Activated CD4-positive, alpha-beta T cell treated with anti-CD3 and anti-CD28 coated beads for 36 hours (primary cell): ENCODE results near the gene KLF5. TPM values are rescaled to one million over a fixed set of nuclear protein-coding genes. Genes with fewer than 3 reads are reported as not detected.
"Not testable (repeated sequence)": the region's sequence is repeated elsewhere in the genome, so short reads cannot be mapped to it uniquely, and the experiment has no call there.

Source experiments
- ATAC-seq: fragments of 200-7000 bp; cut with Tn5 transposase; one replicate; pipeline ENCODE4 v1.10.0; 2021; ENCODE audit warnings: mild to moderate bottlenecking, moderate library complexity
- CTCF ChIA-PET: fragments of 350-600 bp; sonication (Branson Sonifier 250); formaldehyde crosslinking; loops from one replicate; lab custom pipeline; 2021; ENCODE audit warnings: antibody characterized with exemption; lab: Charles Lee
- POLR2A ChIA-PET: fragments of 350-600 bp; sonication (Branson Sonifier 250); formaldehyde crosslinking; loops from one replicate; lab custom pipeline; 2021; ENCODE audit warnings: antibody characterized with exemption, inconsistent platforms; lab: Charles Lee
- DNase-seq: peaks from one replicate; pipeline ENCODE4 v3.0.0-alpha.2; 2020
- H3K27ac Mint-ChIP-seq: one replicate; pipeline ENCODE4 v1.8.0; 2021; ENCODE audit warnings: mixed read lengths
- H3K27me3 Mint-ChIP-seq: one replicate; pipeline ENCODE4 v1.8.0; 2021; ENCODE audit warnings: mixed read lengths
- H3K36me3 Mint-ChIP-seq: one replicate; pipeline ENCODE4 v1.8.0; 2021; ENCODE audit warnings: low read depth, mixed read lengths
- H3K4me1 Mint-ChIP-seq: one replicate; pipeline ENCODE4 v1.8.0; 2021; ENCODE audit warnings: mixed read lengths
- H3K4me3 Mint-ChIP-seq: one replicate; pipeline ENCODE4 v1.8.0; 2021; ENCODE audit warnings: mild to moderate bottlenecking, moderate library complexity, mixed read lengths
- H3K9me3 Mint-ChIP-seq: one replicate; pipeline ENCODE4 v1.8.0; 2021; ENCODE audit warnings: low read depth, mixed read lengths
- intact Hi-C, 2 experiments: fragments of 100-400 bp; cut with DNase I in 1 of 2; cut with micrococcal nuclease in 1 of 2; formaldehyde crosslinking; loops; one replicate each; pipeline versions ENCODE4 v1.14.2 to v1.15.1; 2022 to 2024; cut with DNase I, micrococcal nuclease
- total RNA-seq, 2 experiments: library from RNA; stranded (reverse); gene quantifications; one replicate each; pipeline ENCODE4 v1.2.3, GENCODE V29; 2021

KLF5 gene
- total RNA-seq, 2 experiments from 2014 or later: 2.3 to 4.6 TPM

DNA sequence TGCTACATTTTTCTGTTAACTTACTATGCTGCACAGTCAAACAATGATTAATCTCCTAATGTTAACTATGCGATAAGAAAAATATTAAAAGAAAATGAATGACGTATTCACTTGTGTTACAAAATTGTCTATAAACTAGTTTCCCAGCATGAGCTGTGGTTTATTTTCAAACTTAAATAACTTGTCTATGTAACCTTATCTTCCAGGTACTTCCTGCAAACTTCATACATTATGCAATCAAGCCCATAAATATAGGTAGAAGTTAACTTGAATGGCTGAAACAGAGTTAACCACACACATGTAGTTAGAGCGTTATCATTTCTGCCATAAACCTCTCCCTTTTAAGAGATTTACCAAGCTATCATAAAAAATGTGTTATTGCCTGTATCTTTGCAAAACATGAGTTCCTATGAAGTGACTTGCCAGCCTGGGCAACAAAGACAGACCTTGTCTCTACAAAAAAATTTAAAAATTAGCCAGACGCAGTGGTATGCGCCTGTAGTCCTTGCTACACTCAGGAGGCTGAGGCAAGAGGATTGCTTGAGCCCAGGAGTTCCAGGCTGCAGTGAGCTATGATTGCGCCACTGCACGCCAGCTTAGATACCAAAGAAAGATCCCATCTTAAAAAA is 17.7 kb upstream of the KLF5 start:
- ChIA-PET POLR2A (no interaction called here), CTCF (interaction anchor here (0.6 to 0.7 kb wide), 2 partner anchors 118 to 179 kb away, joined by 3 read pairs; no protein-coding TSS in a partner anchor)
- no peaks in the 10 kb centered on the region for H3K36me3 Mint-ChIP-seq
- no peaks in the 10 kb centered on the region for H3K9me3 Mint-ChIP-seq
- H3K4me1 Mint-ChIP-seq: no peaks in the 10 kb centered on the region
- ATAC-seq (no peak), DNase-seq (no peak)
- H3K27me3 Mint-ChIP-seq: no peaks in the 10 kb centered on the region
- no peak overlapping the region for H3K27ac Mint-ChIP-seq
- no peak overlapping the region for H3K4me3 Mint-ChIP-seq
- intact Hi-C loops: no loop called here

DNA sequence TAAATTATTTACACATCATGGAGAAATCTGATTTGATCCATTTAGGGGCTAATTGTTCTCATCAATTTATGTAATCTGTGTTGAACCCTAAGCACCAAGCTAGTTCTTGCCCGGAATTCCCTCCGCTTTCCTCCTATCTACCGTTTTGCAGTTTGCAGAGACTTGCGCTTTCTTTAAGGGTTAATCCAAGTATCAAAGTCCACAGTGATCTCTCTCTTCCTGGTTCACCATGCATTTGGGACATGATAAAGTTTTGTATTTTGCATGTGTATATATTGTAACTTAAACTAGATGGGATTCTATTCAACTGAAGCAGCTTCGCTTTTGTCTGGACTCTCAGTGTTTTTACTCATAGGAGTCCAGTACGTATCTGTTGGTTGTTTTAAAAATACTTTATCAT is 13.8 kb upstream of the KLF5 start:
- Mint-ChIP-seq H3K36me3 (no peaks in the 10 kb centered on the region), H3K4me1 (no peaks in the 10 kb centered on the region), H3K27me3 (no peaks in the 10 kb centered on the region), H3K4me3 (no peak overlapping the region), H3K27ac (no peak overlapping the region), H3K9me3 (no peaks in the 10 kb centered on the region)
- DNase-seq: no peak
- intact Hi-C loops: no loop called here
- ATAC-seq: no peak
- ChIA-PET CTCF (no interaction called here), POLR2A (no interaction called here)

DNA sequence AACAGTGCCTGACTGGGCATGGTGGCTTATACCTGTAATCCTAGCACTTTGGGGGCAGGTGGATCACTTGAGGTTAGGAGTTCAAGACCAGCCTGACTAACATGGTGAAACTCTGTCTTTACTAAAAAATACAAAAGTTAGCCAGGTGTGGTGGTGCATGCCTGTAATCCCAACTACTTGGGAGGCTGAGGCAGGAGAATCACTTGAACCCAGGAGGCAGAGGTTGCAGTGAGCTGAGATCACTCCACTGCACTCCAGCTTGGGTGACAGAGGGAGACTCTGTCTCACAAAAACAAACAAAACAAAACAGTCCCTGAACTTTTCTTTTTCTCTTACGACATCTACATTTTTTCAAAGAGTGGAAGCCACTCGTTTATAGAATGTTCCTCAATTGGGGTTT is 10.2 kb upstream of the KLF5 start:
- H3K4me1 Mint-ChIP-seq, H3K4me3 Mint-ChIP-seq, H3K36me3 Mint-ChIP-seq, ATAC-seq, H3K27me3 Mint-ChIP-seq, CTCF ChIA-PET, DNase-seq, intact Hi-C loops, H3K27ac Mint-ChIP-seq, H3K9me3 Mint-ChIP-seq: not testable (repeated sequence)
- POLR2A ChIA-PET: interaction anchor here (0.6 kb wide), 1 partner anchor 279 kb away, joined by 5 read pairs; no protein-coding TSS in a partner anchor

DNA sequence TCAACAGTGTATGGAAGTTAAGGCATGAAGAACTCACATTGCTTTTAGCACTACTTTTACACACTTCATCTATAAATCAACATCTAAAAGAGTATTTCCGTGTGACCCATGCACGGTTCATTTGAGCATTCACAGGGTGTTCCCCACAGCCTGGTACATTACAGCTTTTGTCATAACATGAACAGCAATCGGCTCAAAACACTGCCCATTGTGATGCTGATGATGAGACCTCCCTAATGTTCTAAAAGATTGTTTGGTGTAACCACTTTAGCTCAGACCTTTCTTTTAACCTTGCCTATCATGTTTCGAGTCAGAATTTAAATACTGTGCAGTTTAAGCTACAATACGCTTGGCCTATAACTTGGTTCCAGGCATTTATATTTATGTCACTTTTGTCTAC is 4.1 kb upstream of the KLF5 start:
- no peaks in the 10 kb centered on the region for H3K9me3 Mint-ChIP-seq
- no peak for ATAC-seq
- ChIA-PET CTCF (no interaction called here), POLR2A (no interaction called here)
- H3K27ac Mint-ChIP-seq: no peak overlapping the region
- DNase-seq: no peak
- H3K4me1 Mint-ChIP-seq: peaks cover 7% of the 10 kb centered on the region
- H3K36me3 Mint-ChIP-seq: no peaks in the 10 kb centered on the region
- peaks cover 20% of the 10 kb centered on the region for H3K27me3 Mint-ChIP-seq
- no peak overlapping the region for H3K4me3 Mint-ChIP-seq
- intact Hi-C loops: loop anchor here in 1 of 2 experiments (5.0 kb wide), 1 partner anchor 653 kb away; no protein-coding TSS in a partner anchor

GRCh38 chr13:73055813-73056564 is 2.8 kb upstream of the KLF5 start:
- peaks cover 24% of the 10 kb centered on the region for H3K27me3 Mint-ChIP-seq
- no peak overlapping the region for H3K27ac Mint-ChIP-seq

GRCh38 chr13:73056565-73056962 is 2.2 kb upstream of the KLF5 start:
- Mint-ChIP-seq H3K4me3 (no peak overlapping the region), H3K9me3 (no peaks in the 10 kb centered on the region), H3K36me3 (no peaks in the 10 kb centered on the region), H3K27ac (no peak overlapping the region), H3K27me3 (peaks cover 24% of the 10 kb centered on the region), H3K4me1 (peaks cover 16% of the 10 kb centered on the region)
- no peak for ATAC-seq
- intact Hi-C loops: loop anchor here in 1 of 2 experiments (5.0 kb wide), 1 partner anchor 651 kb away; no protein-coding TSS in a partner anchor
- DNase-seq: no peak
- POLR2A ChIA-PET: interaction anchor here (0.6 kb wide), 1 partner anchor 592 kb away, joined by 3 read pairs; no protein-coding TSS in a partner anchor
- CTCF ChIA-PET: interaction anchor here (0.6 kb wide), 1 partner anchor 275 kb away, joined by 4 read pairs; no protein-coding TSS in a partner anchor

More at GRCh38 chr13:73055813-73056564, 2.8 kb upstream of the KLF5 start:
- Mint-ChIP-seq H3K4me3 (no peak overlapping the region), H3K4me1 (peaks cover 16% of the 10 kb centered on the region), H3K36me3 (no peaks in the 10 kb centered on the region), H3K9me3 (no peaks in the 10 kb centered on the region)
- ChIA-PET POLR2A (interaction anchor here (0.6 kb wide), 1 partner anchor 592 kb away, joined by 3 read pairs; no protein-coding TSS in a partner anchor), CTCF (no interaction called here)
- DNase-seq: no peak
- intact Hi-C loops: loop anchor here in 1 of 2 experiments (5.0 kb wide), 1 partner anchor 651 kb away; no protein-coding TSS in a partner anchor
- ATAC-seq: no peak

DNA sequence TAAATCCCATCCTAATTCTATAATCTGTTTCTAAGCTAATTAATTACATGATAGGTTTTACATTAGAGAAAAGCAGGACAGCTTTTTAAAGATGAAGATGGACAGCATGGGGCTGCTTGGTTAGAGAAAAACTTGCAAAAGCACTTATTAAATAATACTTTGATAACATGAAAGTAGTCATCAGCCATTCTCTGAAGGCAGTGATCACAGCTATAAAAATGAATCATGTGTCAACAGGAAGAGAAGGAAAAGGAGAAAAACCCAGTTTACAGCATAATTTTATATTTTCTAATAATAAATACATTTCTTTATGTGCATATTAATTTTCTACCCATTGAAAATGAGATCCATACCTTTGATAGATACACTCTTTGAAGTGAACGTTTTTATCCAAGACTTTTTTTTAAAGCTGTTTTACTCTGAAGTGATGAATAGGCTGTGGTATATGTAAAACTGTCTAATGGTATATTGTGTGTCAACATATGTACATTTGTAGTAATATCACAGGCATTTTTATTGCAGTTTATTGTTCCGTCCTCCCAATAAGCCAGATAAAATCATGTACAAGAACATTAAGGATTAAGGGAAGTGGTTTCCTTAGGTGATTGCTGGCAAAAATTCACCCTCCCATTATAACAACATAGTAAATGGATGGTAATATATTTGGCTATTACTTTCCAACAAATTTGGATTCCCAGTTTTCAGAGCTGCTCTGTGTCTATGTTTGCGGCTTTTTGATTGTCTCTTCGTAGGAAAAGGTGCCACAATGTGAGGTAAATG is 1.3 kb upstream of the KLF5 start:
- no peaks in the 10 kb centered on the region for H3K36me3 Mint-ChIP-seq
- H3K4me3 Mint-ChIP-seq: peak overlapping the region; percentile 76
- DNase-seq (no peak), ATAC-seq (no peak)
- H3K27me3 Mint-ChIP-seq: peaks cover 24% of the 10 kb centered on the region
- peaks cover 16% of the 10 kb centered on the region for H3K4me1 Mint-ChIP-seq
- ChIA-PET POLR2A (no interaction called here), CTCF (interaction anchor here (0.6 to 0.8 kb wide), 4 partner anchors 150 to 364 kb away, joined by 3 to 4 read pairs (median 3); no protein-coding TSS in a partner anchor)
- intact Hi-C loops: loop anchor here (1.0 to 5.0 kb wide), 6 partner anchors 249 to 651 kb away; partner anchors contain the start of genes DIS3 (in 2 of the 2), BORA (in 1 of the 2) and MZT1 (in 1 of the 2)
- H3K9me3 Mint-ChIP-seq: no peaks in the 10 kb centered on the region
- H3K27ac Mint-ChIP-seq: no peak overlapping the region

GRCh38 chr13:73058064-73058313 is 816 bp upstream of the KLF5 start:
- H3K4me1 Mint-ChIP-seq: peaks cover 16% of the 10 kb centered on the region
- ChIA-PET POLR2A (interaction anchor here (0.8 kb wide), 1 partner anchor 645 kb away, joined by 3 read pairs; no protein-coding TSS in a partner anchor), CTCF (interaction anchor here (0.6 to 0.8 kb wide), 2 partner anchors 151 to 244 kb away, joined by 3 read pairs; no protein-coding TSS in a partner anchor)
- H3K4me3 Mint-ChIP-seq: peak overlapping the region; percentile 76
- ATAC-seq (no peak), DNase-seq (no peak)
- H3K27me3 Mint-ChIP-seq: peaks cover 24% of the 10 kb centered on the region
- no peaks in the 10 kb centered on the region for H3K9me3 Mint-ChIP-seq
- no peaks in the 10 kb centered on the region for H3K36me3 Mint-ChIP-seq
- no peak overlapping the region for H3K27ac Mint-ChIP-seq
- intact Hi-C loops: loop anchor here (1.0 to 5.0 kb wide), 6 partner anchors 249 to 650 kb away; partner anchors contain the start of genes DIS3 (in 2 of the 2), BORA (in 1 of the 2) and MZT1 (in 1 of the 2)

DNA sequence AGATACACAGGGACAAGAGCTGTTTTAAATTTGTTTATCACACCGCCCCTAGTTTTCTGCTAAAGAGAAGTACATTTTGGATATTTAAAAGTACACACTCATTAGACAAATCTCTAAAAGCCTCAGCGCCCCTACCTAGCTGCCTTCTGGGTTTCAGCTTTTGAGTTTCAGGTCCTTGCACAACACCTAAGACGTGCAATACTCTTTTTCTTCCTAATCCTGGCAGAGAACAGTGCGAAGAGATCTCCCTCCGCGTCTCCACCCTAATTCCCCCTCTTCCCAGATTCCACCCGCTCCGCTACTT is 421 bp upstream of the KLF5 start:
- Mint-ChIP-seq H3K4me1 (peaks cover 16% of the 10 kb centered on the region), H3K9me3 (no peaks in the 10 kb centered on the region), H3K4me3 (peak overlapping the region; percentile 76), H3K27ac (peak overlapping the region; percentile 14), H3K27me3 (peaks cover 24% of the 10 kb centered on the region), H3K36me3 (no peaks in the 10 kb centered on the region)
- ChIA-PET POLR2A (interaction anchor here (0.8 kb wide), 1 partner anchor 644 kb away, joined by 3 read pairs; no protein-coding TSS in a partner anchor), CTCF (interaction anchor here (0.8 to 1.0 kb wide), 2 partner anchors 151 to 268 kb away, joined by 3 to 4 read pairs; no protein-coding TSS in a partner anchor)
- peak; percentile 8 for ATAC-seq
- intact Hi-C loops: loop anchor here (1.0 to 5.0 kb wide), 6 partner anchors 250 to 650 kb away; partner anchors contain the start of genes DIS3 (in 2 of the 2), BORA (in 1 of the 2) and MZT1 (in 1 of the 2)
- DNase-seq: no peak

DNA sequence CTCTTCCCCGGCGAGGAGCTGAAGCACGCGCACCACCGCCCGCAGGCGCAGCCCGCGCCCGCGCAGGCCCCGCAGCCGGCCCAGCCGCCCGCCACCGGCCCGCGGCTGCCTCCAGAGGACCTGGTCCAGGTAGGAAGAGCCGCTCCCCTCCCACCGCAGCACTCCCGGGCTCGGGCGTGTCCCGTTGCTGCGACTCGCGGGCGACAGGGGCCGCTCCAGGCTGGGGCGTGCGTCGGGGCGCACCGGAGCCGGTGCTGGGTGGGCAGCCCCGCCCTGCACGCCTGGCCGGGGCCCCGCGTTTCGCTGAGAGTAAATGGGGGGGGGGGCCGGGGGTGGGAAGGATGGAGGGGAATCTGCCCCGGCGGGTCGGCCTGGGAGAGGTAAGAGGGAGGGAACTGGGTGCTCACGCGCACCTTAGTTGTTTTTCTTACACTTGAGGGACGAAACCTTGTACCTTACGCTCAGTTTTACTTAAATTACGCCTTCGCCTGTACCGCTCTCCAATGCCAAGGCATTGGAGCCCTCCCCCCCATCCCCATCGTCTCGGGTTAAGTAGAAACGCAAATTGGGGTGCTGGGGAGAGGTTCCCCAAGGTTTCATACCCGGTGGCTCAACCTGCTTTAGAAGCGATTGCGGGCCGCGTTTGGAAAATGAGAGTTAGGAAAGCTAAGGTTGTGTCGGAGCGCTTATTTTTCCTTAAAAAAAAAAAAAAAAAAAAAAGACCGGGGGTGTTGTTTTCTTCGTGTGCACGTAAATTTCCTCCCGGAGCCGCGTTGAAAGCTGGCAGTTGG is 850 bp downstream of the KLF5 start:
- Mint-ChIP-seq H3K27ac (no peak overlapping the region), H3K9me3 (no peaks in the 10 kb centered on the region), H3K27me3 (peaks cover 24% of the 10 kb centered on the region), H3K4me1 (peaks cover 16% of the 10 kb centered on the region), H3K36me3 (no peaks in the 10 kb centered on the region), H3K4me3 (peak overlapping the region; percentile 65)
- intact Hi-C loops: loop anchor here (2.0 to 5.0 kb wide), 4 partner anchors 251 to 648 kb away; partner anchors contain the start of gene DIS3 (in 2 of the 2)
- POLR2A ChIA-PET: no interaction called here
- DNase-seq: peak; percentile 65
- CTCF ChIA-PET: interaction anchor here (0.6 to 0.7 kb wide), 3 partner anchors 81 to 1002 kb away, joined by 3 read pairs; no protein-coding TSS in a partner anchor
- ATAC-seq: peak; percentile 28
